CD4-positive, alpha-beta T cell treated with Interleukin-21 for 1 hour (primary cell): ENCODE measurements around the gene BGLAP.

Source experiments
- DNase-seq: peaks from one replicate; pipeline ENCODE4 v3.0.0-alpha.2; 2020

The BGLAP gene

DNA sequence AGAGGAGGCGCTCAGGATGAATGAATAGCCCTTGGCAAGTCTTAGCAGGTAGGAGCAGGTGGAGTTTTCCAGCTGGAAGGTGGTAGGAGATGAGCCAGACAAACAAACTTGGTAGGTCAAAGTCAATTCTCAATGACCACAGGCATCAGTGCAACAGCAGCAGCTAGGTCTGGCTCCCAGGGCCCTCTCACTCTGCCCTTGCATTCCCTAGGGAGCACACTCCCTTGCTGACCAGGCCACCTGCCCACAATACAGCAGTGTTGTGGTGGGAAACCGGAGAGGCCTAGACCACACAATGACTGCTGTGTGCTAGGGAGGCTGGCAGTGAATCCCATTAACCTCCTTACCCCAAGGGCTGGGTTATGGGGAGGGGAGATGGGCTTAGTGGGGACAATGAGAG is 18.9 kb downstream of the BGLAP start:
- no peak for DNase-seq

DNA sequence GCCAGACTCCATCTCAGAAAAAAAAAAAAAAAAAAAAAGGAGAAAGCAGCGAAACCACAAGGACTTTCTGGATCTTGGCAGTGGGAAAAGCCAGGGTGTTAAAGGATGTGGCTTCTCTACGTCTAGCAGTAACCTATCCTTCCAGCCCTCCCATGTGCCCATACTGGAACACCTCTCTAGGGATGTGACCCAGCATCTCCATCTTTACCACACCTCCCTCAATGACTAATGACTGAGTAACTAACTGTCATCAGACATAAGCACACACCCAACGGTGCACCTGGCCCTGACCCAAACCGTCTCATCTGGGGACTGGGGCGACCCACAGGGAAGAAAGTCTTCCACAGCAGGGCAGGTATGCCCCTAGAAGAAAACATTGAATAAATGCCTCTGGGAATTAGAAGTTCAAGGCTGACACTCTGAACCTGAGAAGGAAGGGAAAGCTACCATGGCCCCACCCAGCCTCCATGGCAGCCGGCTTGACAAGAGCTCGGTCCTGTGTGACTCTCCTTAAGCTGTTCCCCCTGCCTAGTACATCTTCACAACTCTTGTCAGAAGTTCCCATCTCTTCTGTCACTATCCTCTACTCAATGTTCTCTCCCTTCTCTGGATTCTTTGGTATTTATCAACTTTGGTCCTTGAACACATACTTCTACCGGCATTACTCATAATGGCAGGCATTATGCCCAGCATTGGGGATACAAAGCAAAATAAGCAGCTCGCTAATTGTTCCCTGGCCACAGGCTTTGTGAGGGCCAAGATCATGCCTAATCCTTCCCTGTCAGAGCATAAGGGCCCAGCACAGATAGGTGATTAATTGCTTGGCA is 20.7 kb downstream of the BGLAP start:
- DNase-seq, result no peak

DNA sequence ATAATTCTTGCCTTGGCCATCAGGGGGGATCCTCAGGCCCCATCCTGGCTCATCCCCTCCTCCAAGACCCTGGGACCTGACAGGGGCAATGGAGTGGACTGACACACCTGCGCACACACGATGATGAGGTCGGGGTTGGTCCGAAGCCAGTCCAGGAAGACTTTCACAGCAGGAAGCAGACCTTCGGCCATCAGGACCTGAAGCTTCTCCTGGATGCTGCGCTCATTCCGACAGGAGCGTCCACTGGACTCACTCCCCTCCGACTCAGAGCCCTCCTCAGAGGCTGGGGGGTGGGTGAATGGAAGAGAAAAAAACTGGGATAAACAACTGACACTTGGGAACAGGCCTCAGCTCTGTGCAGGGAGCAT is 21.3 kb downstream of the BGLAP start:
- DNase-seq, result no peak

DNA sequence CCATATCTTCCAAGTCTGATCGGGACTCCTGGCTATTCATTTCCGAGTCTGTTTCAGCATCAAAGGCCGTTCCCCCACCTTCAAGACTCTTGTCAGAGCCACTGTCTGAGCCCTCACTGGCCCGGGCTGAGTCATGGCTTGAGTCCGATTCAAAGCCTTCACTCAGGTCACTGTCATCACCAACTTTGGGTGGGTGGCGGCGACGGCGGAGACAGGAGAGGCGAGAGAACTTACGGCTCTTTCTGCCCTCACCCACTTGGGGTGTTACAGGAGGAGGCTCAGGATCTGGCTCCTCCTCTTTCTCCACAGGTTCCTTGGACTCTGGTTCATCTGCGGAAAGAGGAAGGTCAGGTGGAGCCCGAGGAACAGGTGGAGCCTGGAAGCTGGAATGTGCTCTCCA is 24.1 kb downstream of the BGLAP start:
- no peak for DNase-seq

DNA sequence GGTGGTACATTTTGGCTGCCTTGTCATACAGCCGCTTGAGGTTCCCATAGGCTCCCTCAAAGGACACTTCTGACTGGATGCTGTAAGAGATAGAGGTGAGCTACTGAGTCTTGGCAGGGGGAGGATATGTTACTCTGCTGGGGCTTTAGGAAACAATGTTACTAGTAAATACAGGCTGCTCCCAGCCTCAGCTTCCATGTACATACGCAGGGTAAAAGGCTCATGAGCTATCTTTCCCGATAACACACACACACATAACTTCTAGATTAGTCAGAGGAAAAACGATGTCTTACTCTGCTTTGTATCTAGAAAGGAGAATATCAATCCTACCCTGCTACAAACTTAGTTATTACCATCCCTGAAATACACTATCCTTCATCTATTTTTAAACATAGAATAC is 26.4 kb downstream of the BGLAP start:
- no peak for DNase-seq

DNA sequence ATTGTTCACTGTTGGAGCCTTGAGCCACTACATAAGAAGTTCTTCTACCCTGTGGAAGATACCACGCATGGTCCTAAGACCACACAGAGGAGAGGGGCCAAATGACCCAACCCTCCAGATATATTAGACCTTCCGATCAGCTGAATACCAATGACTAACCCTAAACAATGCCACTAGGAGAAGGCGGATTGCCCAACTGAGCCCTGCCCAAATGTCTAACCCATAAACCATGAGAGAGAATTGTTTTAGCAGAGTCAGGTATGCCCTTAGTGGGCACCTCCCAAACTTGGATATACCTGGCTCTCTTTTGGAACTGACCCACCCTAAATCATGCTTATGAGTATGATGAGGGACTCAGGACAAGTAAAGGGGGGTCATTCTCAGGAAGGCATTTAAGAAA is 28.3 kb downstream of the BGLAP start:
- DNase-seq, result no peak

DNA sequence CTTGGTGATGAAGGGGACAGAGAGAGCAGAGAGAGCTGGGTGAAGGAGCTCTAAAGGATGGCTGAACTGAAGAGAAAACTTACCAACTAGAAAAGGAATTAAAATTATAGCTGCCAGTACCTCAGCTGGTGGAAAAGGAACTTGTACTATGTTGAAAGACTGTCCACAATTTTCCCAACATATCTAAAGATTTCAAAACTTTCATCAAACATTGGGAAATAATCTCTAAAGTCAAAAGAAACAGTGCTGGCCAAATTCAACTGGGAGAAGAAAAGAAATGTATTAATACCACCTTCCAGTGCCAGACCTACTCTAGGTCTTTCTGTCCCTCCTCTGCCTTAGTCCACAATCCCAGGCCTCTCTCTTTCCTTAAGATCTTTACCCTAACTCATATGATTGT is 34.5 kb downstream of the BGLAP start:
- no peak for DNase-seq

DNA sequence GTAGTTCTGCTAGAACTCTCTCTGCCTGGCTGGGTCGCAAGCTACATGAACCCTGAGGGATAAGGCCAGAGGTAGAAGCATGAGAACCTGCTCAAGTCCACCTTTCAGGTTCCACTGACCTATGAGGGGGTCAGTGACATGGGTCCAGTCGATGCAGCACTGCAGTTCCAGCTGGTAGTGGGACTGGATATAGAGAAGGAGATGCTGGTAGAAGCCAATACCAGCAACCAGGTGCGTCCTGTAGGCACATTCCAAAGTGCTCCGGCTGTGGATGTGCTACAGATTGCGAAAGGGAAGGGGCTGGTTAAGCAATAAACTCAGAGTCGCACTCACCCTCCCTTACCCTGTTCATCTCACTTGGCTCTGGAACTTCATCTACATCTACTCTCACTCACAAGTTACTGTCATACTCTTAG is 35.0 kb downstream of the BGLAP start:
- no peak for DNase-seq

DNA sequence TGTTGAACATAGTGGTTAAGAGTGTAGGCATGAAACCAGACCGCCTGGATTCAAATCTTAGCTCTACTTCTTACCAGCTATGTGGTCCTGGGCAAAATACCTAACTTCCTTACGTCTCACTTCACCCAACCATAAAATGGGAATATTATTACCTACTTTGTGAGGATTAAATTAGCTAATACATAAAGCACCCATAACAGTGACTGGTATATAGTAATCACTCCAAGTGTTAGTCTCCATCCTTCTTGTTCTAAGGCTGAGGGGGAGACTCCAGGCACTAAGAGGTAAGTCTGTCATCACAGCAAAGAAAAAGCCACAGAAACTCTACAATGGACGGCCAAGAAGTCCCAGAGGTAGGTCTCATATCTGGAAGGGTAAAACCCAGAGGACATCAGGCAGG is 37.9 kb downstream of the BGLAP start:
- no peak for DNase-seq

DNA sequence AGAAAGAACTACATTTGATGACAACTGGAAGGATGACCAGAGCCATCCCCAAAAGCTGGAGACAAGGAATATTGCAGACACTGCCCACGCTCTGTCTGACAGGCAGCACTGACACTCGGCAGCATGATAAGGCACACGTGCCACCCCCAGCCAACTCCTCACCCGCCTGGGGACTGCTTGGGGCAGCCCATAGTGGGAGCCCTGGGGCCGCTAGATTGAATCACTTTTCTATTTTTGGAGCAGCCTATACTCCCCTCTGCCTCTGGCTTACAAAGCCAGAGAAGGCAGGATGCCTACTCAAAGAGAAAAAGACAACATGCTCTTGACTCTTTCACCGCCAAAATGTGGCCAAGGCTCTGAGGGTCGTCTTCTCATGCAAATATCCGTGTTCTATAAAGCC is 39.3 kb downstream of the BGLAP start:
- DNase-seq, result peak; percentile 23

DNA sequence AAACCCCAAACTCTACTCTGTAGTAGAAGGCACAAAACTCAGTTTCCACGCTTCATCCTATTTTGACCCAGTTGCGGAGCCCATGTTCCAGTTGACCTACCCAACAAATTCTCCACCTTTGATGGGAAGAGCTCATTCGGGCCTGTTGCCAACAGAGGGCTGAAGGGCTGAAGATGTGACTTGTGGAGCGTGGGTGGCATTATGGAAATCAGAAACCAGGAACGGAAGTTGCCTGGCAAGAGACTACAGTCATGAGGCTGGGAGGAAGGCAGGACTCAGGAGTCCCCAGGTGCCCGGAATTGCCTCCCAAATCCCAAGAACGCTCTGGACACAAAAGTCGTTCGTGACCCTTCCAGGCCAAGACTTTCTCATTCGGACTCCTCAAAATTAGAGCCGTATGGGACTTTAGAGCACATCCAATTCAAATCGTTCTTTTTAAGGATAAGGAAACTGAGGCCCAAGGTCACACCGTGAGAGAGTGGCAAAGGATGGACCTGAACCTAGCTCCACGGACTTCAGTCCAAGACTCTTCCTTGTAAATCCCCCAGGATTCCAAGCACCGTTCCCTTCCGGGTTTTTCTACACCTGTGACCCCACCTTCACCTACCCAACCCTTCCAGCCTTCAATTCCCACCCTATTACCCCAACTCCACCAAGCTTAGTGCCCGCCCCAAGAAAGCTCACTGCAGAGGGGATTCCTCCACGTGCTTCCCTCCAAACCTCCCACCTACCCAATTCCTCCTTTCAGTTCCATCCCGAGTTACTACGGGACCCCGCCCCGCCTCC is 39.9 kb downstream of the BGLAP start:
- peak; percentile 6 for DNase-seq

DNA sequence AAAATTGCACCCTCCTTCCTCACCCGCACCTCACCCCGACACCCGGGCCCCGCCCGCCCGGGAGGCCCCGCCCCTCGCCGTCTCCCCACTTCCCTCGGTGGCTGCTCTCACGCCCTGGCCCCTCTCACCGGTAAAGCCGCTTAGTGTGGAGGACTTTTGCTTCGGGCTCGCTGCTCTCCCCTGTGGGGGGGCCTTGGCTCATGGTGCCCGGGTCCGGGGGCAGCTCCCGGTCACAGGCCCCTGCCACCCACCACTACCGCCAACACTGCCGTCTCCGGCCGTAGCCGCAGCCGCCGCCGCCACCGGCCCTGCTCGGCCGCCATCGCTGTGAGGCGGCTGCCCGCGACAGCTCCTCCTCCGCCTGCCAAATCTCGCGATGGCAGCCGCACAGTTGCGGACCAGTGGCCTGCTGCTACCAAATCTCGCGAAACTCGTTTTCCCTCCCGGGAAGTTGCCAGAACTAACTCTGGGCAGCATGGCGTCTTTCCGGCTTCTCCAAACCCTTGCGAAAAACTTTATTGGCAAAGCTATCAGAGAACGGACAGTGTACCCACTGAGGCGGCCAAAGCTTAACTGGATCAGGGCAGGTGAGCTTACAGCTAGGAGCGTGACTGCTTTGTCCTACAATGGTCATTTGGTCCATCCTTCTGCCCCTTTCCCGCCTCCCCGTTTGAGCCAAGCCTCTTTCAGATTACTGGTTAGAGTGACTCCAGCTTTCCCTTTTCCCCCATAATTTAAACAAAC is 40.7 kb downstream of the BGLAP start, which contains the start of gene SMG5:
SMG5 (minus strand) TSS at position 347 of the 744 bp plus-strand sequence; CDS start at position 202, 145 bp downstream.
- DNase-seq, result peak; percentile 98

DNA sequence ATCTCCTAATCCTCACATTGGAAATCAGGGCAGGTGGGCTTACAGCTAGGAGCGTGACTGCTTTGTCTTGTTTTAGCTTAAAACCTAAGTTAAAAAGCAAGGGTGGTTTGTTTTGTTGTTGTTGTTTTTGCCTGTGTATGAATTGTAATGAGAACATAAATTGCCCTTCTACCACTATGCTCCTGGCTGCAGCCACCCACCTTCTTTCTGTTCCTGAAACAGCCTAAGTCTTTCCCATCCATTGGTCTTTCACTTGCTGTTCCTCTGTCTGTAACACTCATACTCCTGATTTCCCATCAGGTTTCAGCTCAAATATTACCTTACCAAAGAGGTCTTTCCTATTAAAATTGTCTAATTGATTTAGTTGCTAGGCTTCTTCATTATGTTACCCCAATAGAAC is 41.5 kb downstream of the BGLAP start:
- no peak for DNase-seq

DNA sequence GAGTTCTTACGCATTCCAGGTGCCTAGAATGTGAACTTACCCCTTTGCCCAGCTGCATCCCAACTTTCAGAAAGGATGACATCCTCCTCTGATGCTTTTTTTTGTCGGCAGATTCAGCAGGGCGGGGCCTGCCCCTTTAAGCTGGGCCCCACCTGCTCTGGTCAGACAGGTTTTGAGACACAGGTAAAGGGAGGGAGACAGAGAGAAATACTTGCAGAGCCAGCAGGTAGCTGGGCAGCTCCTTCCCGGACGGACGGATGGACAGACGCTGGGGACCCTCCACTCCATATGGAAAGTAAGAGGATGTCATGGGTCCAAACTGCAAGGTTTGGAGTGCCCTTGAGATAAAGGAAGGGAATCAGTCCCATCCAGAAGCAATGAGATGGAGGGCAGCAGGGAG is 42.1 kb downstream of the BGLAP start, which contains the start of gene TMEM79:
TMEM79 (plus strand) TSS at position 214 of the 400 bp plus-strand sequence. CDS start 902 bp downstream, outside the sequence.
- DNase-seq, result no peak

DNA sequence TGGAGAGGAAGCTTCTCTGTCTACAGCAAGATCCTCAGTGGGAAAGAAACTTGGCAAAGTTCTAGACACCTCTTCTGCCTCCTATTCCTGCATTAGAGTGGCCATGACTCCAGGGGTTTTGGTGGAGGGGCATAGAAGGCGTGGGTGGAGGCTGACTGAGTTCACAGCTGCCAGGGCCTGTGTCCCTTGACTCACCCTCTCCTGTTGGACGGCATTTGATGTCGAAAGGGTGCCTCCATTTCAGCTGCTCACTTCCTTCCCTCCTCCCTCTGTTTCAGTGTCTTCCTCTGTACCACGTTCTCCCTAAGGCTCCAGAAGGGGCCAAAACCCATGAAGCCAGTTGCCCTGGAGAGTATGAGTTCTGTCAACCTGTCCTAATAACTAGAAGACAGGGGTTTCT is 42.8 kb downstream of the BGLAP start:
- DNase-seq, result no peak

DNA sequence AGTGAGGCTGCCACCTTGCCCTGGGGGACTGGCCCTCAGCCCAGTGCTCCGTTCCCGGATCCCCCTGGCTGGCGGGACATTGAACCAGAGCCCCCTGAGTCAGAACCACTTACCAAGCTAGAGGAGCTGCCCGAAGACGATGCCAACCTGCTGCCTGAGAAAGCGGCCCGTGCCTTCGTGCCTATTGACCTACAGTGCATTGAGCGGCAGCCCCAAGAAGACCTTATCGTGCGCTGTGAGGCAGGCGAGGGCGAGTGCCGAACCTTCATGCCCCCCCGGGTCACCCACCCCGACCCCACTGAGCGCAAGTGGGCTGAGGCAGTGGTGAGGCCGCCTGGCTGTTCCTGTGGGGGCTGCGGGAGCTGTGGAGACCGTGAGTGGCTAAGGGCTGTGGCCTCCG is 43.5 kb downstream of the BGLAP start:
- DNase-seq, result no peak

DNA sequence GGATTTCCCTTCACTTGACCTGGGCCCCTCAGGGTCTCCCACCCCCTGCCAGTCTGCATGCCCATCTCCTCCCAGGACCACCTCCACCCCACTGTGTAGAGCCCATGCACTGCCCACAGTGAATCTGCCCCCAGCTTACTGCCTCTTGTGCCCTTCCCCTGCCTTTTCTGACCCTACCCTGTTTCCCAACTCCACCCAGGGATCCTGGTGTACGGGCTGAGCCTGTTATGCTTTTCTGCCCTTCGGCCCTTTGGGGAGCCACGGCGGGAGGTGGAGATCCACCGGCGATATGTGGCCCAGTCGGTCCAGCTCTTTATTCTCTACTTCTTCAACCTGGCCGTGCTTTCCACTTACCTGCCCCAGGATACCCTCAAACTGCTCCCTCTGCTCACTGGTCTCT is 44.1 kb downstream of the BGLAP start:
- no peak for DNase-seq

DNA sequence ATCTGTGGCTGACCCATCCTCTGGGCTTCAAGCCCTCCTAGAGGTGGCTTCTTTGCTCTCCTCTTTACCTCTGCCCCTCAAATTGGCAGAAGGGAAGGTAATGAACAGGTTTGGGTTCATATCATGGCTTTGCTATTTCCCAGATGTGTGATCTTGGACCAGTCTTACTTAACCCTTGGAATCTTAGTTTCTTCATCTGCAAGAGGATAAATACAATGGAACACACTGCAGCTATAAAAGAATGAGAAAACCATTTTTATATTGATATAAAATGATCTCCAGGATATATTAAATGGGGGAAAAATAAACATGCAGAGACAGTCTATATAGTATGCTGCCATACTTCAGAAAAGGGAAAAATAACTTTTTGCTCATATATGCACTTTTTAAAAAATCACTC is 47.9 kb downstream of the BGLAP start:
- no peak for DNase-seq

DNA sequence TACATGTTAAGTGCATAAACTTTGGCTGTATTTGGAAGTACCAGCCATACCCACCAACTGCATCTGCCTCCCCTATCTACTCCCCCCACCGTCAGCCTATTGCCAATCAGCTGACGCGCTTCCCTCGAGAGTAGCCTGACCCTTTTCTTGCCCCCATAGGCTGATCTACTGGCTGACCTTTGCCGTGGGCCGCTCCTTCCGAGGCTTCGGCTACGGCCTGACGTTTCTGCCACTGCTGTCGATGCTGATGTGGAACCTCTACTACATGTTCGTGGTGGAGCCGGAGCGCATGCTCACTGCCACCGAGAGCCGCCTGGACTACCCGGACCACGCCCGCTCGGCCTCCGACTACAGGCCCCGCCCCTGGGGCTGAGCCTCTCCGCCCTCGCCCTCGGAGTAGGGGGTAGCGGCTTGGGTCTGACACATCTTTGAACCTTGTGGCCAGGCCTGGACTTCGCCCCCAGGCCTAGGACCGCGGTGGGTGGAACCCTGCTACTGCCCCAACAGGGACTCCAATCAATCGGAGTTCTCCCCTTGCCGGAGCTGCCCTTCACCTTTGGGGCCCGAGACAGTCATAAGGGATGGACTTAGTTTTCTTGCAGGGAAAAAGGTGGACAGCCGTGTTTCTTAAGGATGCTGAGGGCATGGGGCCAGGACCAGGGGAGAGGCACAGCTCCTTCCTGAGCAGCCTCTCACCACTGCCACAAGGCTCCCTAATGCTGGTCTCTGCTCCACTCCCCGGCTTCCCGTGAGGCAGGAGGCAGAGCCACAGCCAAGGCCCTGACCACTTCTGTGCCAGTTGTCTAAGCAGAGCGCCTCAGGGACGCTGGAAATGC is 49.5 kb downstream of the BGLAP start:
- DNase-seq, result peak; percentile 23
